ENCODE data around the gene MYORG. TPM values are rescaled to one million over a fixed set of nuclear protein-coding genes. Genes with fewer than 3 reads are reported as not detected.

The MYORG gene
- total RNA-seq, 1 experiment from 2014 or later: 5.6 TPM

GRCh38 chr9:34343605-34344004, 33.1 kb downstream of the MYORG start:
- Mint-ChIP-seq H3K4me3 (no peak overlapping the region), H3K4me1 (peaks cover 15 to 20% of the 10 kb centered on the region in 2 experiments), H3K36me3 (ENCODE audit: insufficient read depth in 1 of 3, low read depth in 3 of 3) (peaks cover 1 to 43% (median 32%) of the 10 kb centered on the region in 3 experiments; a peak in 6 of 7 replicates), H3K27me3 (ENCODE audit: low read depth) (no peaks in the 10 kb centered on the region), H3K27ac (peak overlapping the region; percentile 12 to 68 (median 52); a peak in 3 of 7 replicates), H3K9me3 (no peaks in the 10 kb centered on the region)
- H3K27ac ChIP-seq (ENCODE audit: insufficient read length, low read depth, low read length): no peak overlapping the region
- H4K5ac ChIP-seq (ENCODE audit: insufficient read length, low read depth, low read length): no peak overlapping the region
- no peak overlapping the region for H2BK5ac ChIP-seq (ENCODE audit: insufficient read length, low read length)
- H2BK120ac ChIP-seq (ENCODE audit: low read depth, low read length, poor library complexity, severe bottlenecking): no peak overlapping the region
- no peak overlapping the region for H2BK20ac ChIP-seq (ENCODE audit: low read depth, low read length, poor library complexity, severe bottlenecking)
- no peak overlapping the region for H3K4ac ChIP-seq (ENCODE audit: low read depth, low read length)
- H2BK12ac ChIP-seq (ENCODE audit: insufficient read length, low read depth, low read length): no peak overlapping the region
- no peak overlapping the region for H3K56ac ChIP-seq (ENCODE audit: insufficient read length, low read depth, low read length)
- H3K79me2 ChIP-seq (ENCODE audit: insufficient read depth, low read length): no peaks in the 10 kb centered on the region
- H2BK15ac ChIP-seq (ENCODE audit: low read depth, low read length): no peak overlapping the region
- H3K4me2 ChIP-seq (ENCODE audit: insufficient read depth, insufficient read length, low read length): no peak overlapping the region
- H2AFZ ChIP-seq (ENCODE audit: low read length): no peak overlapping the region
- no peak overlapping the region for H2AK5ac ChIP-seq (ENCODE audit: insufficient read length, low read length)
- no peaks in the 10 kb centered on the region for H3K79me1 ChIP-seq (ENCODE audit: insufficient read depth, low read depth, low read length, poor library complexity, severe bottlenecking)
- no peak overlapping the region for H3K18ac ChIP-seq (ENCODE audit: insufficient read length, low read depth, low read length)
- no peak for DNase-seq
- H3K14ac ChIP-seq (ENCODE audit: insufficient read depth, low read length): no peak overlapping the region
- H3K9ac ChIP-seq (ENCODE audit: extremely low read depth, insufficient read length, low read length): no peak overlapping the region
- no peak overlapping the region for H4K8ac ChIP-seq (replicated peaks; ENCODE audit: insufficient read length, low read depth, low read length)
- no CpG with 5 or more reads among the region's 1 CpG for WGBS (ENCODE audit: extremely low coverage, insufficient read length, low lambda C conversion rate)
- no peaks in the 10 kb centered on the region for H3K9me3 ChIP-seq (ENCODE audit: control insufficient read depth, low read depth, low read length)
- no peak overlapping the region for H3K23ac ChIP-seq (ENCODE audit: insufficient read length, low read depth, low read length)
- no peaks in the 10 kb centered on the region; the same call in 1 of the 2 replicates for H3K27me3 ChIP-seq (ENCODE audit: insufficient read depth, low read length)
- TF ChIP-seq, protein P1, sequence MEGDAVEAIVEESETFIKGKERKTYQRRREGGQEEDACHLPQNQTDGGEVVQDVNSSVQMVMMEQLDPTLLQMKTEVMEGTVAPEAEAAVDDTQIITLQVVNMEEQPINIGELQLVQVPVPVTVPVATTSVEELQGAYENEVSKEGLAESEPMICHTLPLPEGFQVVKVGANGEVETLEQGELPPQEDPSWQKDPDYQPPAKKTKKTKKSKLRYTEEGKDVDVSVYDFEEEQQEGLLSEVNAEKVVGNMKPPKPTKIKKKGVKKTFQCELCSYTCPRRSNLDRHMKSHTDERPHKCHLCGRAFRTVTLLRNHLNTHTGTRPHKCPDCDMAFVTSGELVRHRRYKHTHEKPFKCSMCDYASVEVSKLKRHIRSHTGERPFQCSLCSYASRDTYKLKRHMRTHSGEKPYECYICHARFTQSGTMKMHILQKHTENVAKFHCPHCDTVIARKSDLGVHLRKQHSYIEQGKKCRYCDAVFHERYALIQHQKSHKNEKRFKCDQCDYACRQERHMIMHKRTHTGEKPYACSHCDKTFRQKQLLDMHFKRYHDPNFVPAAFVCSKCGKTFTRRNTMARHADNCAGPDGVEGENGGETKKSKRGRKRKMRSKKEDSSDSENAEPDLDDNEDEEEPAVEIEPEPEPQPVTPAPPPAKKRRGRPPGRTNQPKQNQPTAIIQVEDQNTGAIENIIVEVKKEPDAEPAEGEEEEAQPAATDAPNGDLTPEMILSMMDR (conservative IDR thresholded peaks at IDR 0.05): no peak
- H3T11ph ChIP-seq (ENCODE audit: low read length): no peak overlapping the region
- H4K91ac ChIP-seq (ENCODE audit: insufficient read length, low read depth, low read length): no peak overlapping the region
- H3K4me1 ChIP-seq (ENCODE audit: insufficient read depth, low read length): no peaks in the 10 kb centered on the region
- H3K23me2 ChIP-seq (ENCODE audit: insufficient read length, low read depth, low read length, poor library complexity, severe bottlenecking): no peaks in the 10 kb centered on the region
- H4K20me1 ChIP-seq (ENCODE audit: control insufficient read depth, insufficient read depth, insufficient read length): no peaks in the 10 kb centered on the region

Measured in H9 (cell line).